Psoas muscle (tissue), 8 donors: Measurements from ENCODE around the gene ARHGAP10. TPM values are rescaled to one million over a fixed set of nuclear protein-coding genes. Genes with fewer than 3 reads are reported as not detected.

Source experiments
- ATAC-seq, 4 donors: fragments of 200-7000 bp; cut with Tn5 transposase; one replicate each; pipeline ENCODE4 v1.9.1; 2020; ENCODE audit warnings: moderate library complexity in 3 of 4, mild to moderate bottlenecking in 2 of 4
- DNase-seq, 2 donors: peaks; one replicate each; pipeline ENCODE4 v3.0.0-alpha.2; 2020
- H3K27ac ChIP-seq: fragments of 200-600 bp; one replicate; pipeline ENCODE4 v1.8.0; 2022
- H3K27me3 ChIP-seq, 3 donors: fragments of 200-600 bp in 1 of 3; one replicate each; pipeline versions ENCODE4 v1.6.1 to v1.8.0; 2013 to 2022; ENCODE audit warnings: low read length in 2 of 3, mild to moderate bottlenecking in 2 of 3, moderate library complexity in 1 of 3; ENCODE audit not compliant: insufficient read depth in 3 of 3
- H3K36me3 ChIP-seq, 2 donors: fragments of 200-600 bp in 1 of 2; one replicate each; pipeline versions ENCODE4 v1.6.1 to v1.8.0; 2013 to 2022; ENCODE audit warnings: low read depth in 1 of 2, mild to moderate bottlenecking in 1 of 2, moderate library complexity in 1 of 2; ENCODE audit not compliant: insufficient read depth in 1 of 2
- H3K4me1 ChIP-seq: fragments of 200-600 bp; one replicate; pipeline ENCODE4 v1.8.0; 2022
- H3K4me3 ChIP-seq: fragments of 200-600 bp; one replicate; pipeline ENCODE4 v1.8.0; 2022; ENCODE audit warnings: mild to moderate bottlenecking
- H3K9me3 ChIP-seq: fragments of 200-600 bp; one replicate; pipeline ENCODE4 v1.8.0; 2022
- CTCF ChIP-seq: fragments of 200-600 bp; IDR thresholded peaks from one replicate; pipeline ENCODE4 v1.8.0; 2022; ENCODE audit warnings: antibody characterized with exemption
- WGBS, 3 donors: extraction: QIAGEN DNeasy Blood & Tissue Kit; methylation state at CpG; one replicate each; pipeline versions ENCODE4 v1.1.6 to v1.1.7; 2013; 5-methylcytosine and 5-hydroxymethylcytosine counted together
- intact Hi-C, 2 donors: fragments of 100-400 bp; cut with DNase I; formaldehyde crosslinking; loops; one replicate each; pipeline versions ENCODE4 v1.11.0 to v1.14.2; 2022
- polyA plus RNA-seq, 3 donors: library from polyadenylated mRNA; stranded (reverse); fragments of 200-250 nt; gene quantifications; one replicate each; pipeline ENCODE4 v1.2.3, GENCODE V29; 2013
- total RNA-seq, 4 donors: library from RNA; stranded (reverse); fragmentation: NEBNext Ultra II Directional in 2 of 4; extraction: Animal tissue kit (Norgen Biotek cat#: 25700) in 2 of 4; gene quantifications; one replicate each; pipeline versions ENCODE4 v1.2.1 to v1.2.4, GENCODE V29; 2021 to 2023
- donor health status: healthy with polysubstance abuse.
- donor health status: DM: no; HTN: no; CAD: no; lungs with moderate emphysema.
- donor health status: Bipolar disorder and iron deficiency.
- donor health status: healthy.
- donor health status: DM: yes; HTN: yes; CAD: no.
- donor health status: DM: no; HTN: no; CAD: no.
- donor health status: DM: no; HTN: no; CAD: no.
- donor health status: DM: yes; HTN: yes; CAD: no.

The ARHGAP10 gene
- total and polyA plus RNA-seq, 7 donors: 28.8 to 43.5 (median 34.0) TPM

GRCh38 chr4:147696866-147697265 is 35.0 kb upstream of the ARHGAP10 start:
- H3K27ac ChIP-seq: no peak overlapping the region
- no peak for ATAC-seq
- no peak for TF ChIP-seq CTCF
- no peak overlapping the region for H3K4me3 ChIP-seq
- H3K27me3 ChIP-seq: no peaks in the 10 kb centered on the region
- H3K4me1 ChIP-seq: no peaks in the 10 kb centered on the region
- no peak for DNase-seq
- intact Hi-C loops: no loop called here
- H3K36me3 ChIP-seq: no peaks in the 10 kb centered on the region
- peaks cover 4% of the 10 kb centered on the region for H3K9me3 ChIP-seq
- WGBS, 3 donors: 54 to 74% (median 64%) methylated on average over 1 of the region's 1 CpG

- intact Hi-C loops: no loop called here
- H3K36me3 ChIP-seq: no peaks in the 10 kb centered on the region
- WGBS, 3 donors: 86 to 89% (median 88%) methylated on average over 1 of the region's 1 CpG
- ATAC-seq (no peak), DNase-seq (no peak)
- no peaks in the 10 kb centered on the region for H3K4me1 ChIP-seq
- TF ChIP-seq CTCF: no peak
- H3K9me3 ChIP-seq: no peaks in the 10 kb centered on the region
- H3K27ac ChIP-seq: no peak overlapping the region
- H3K27me3 ChIP-seq: no peaks in the 10 kb centered on the region
- no peak overlapping the region for H3K4me3 ChIP-seq
Measured at GRCh38 chr4:147704846-147705245, 27.0 kb upstream of the ARHGAP10 start.

- intact Hi-C loops: loop anchor here (1.0 to 2.0 kb wide), 2 partner anchors 159 kb away; no protein-coding TSS in a partner anchor
- Histone ChIP-seq H3K4me1 (no peaks in the 10 kb centered on the region), H3K36me3 (no peaks in the 10 kb centered on the region), H3K27ac (no peak overlapping the region), H3K27me3 (no peaks in the 10 kb centered on the region), H3K4me3 (peak overlapping the region; percentile 31), H3K9me3 (no peaks in the 10 kb centered on the region)
- 32 to 37% (median 32%) methylated on average over 7 of the region's 7 CpGs for WGBS, 3 donors
- TF ChIP-seq CTCF: peak; percentile 91
- DNase-seq: no peak
- ATAC-seq: peak; percentile 73 to 88 (median 80)
Measured at GRCh38 chr4:147707892-147708672, 23.8 kb upstream of the ARHGAP10 start.

GRCh38 chr4:147709999-147710398 is 21.9 kb upstream of the ARHGAP10 start:
- intact Hi-C loops: loop anchor here in 1 of 2 donors (2.0 kb wide), 1 partner anchor 157 kb away; no protein-coding TSS in a partner anchor
- no peaks in the 10 kb centered on the region for H3K36me3 ChIP-seq
- ATAC-seq: no peak

More at GRCh38 chr4:147709999-147710398, 21.9 kb upstream of the ARHGAP10 start:
- WGBS, 3 donors: 85 to 98% (median 98%) methylated on average over 5 of the region's 5 CpGs
- DNase-seq: no peak
- no peaks in the 10 kb centered on the region for H3K9me3 ChIP-seq
- TF ChIP-seq CTCF: no peak
- no peak overlapping the region for H3K27ac ChIP-seq
- no peaks in the 10 kb centered on the region for H3K4me1 ChIP-seq
- H3K4me3 ChIP-seq: no peak overlapping the region
- H3K27me3 ChIP-seq: no peaks in the 10 kb centered on the region
